ENCODE results near the gene VAT1.

VAT1 gene

DNA sequence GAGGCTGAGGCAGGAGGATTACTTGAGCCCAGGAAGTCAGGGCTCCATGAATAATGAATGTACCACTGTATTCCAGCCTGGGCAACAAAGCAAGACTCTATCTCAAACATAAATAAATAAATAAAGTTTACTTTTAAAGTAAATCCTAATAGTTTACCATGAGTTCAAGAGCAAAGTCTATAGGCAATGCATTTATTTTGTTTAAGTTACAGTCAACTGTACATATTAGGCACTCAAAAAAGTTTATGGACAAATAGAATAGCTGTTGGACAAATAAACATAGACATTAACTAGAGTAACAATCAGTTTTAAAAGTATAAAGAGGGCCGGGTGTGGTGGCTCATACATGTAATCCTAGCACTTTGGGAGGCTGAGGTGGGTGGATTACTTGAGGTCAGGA lies 54.3 kb downstream of the VAT1 start:
- DNase-seq = no peak
